ENCODE data around the gene KCNN1. TPM values are rescaled to one million over a fixed set of nuclear protein-coding genes. Genes with fewer than 3 reads are reported as not detected.

Gene KCNN1
- total and polyA plus RNA-seq, 2 of the 13 experiments (the other 11 are each of a cell fraction or from before 2014, with no cell fraction given): 0.04 TPM; not detected in 1

DNA sequence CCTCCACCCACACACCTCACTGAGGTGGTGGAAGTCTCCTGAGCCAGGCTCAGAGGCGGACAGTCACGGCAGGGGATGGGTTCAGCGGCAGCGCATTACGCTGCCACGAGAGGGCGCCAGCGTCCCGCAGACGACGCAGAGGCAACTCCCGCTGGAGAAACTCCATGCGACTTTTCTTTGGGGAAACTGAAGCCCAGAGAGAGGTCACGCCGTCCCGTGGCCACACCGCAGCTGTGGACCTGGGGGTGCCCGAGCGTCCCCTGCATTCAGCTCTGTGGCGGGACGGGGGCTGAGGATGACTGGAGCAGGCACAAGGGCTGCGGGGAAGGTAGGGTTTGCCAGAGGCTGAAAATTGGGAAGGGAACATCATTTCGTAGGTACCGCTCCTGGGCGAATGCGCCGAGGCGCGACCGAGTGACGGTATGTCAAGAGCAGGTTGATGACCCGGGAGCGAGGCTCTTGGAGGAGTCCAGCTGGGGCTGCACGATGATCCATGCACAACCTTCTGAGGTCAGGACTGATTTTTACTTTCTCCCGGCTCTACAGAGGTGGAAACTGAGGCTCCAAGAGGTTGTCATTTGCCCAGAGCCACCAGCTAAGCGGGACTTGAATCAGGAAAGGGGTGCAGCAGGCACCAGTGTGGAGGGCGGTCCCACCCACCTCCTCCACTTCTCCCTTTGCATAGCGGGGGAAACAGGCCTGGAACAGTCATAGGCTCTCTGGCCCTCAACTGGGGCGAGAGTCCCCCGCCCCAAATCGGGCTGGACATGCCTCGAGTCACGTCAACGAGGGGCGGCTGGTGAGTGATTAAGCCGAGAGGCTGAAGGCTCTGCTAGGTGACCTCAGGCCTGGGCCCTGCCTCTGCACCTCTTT, 40.4 kb downstream of the KCNN1 start (continued):
- TF ChIP-seq, protein P1, sequence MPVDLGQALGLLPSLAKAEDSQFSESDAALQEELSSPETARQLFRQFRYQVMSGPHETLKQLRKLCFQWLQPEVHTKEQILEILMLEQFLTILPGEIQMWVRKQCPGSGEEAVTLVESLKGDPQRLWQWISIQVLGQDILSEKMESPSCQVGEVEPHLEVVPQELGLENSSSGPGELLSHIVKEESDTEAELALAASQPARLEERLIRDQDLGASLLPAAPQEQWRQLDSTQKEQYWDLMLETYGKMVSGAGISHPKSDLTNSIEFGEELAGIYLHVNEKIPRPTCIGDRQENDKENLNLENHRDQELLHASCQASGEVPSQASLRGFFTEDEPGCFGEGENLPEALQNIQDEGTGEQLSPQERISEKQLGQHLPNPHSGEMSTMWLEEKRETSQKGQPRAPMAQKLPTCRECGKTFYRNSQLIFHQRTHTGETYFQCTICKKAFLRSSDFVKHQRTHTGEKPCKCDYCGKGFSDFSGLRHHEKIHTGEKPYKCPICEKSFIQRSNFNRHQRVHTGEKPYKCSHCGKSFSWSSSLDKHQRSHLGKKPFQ (CRISPR knock-in tag; IDR thresholded peaks at IDR 0.05; ENCODE audit: insufficient replicate concordance): no peak
- TF ChIP-seq TP53 (CRISPR knock-in tag; conservative IDR thresholded peaks at IDR 0.05): no peak
- TF ChIP-seq SATB2 (CRISPR knock-in tag; IDR thresholded peaks at IDR 0.05): no peak
- TF ChIP-seq JUNB (CRISPR knock-in tag; IDR thresholded peaks at IDR 0.05; ENCODE audit: borderline replicate concordance): no peak
- no peak for TF ChIP-seq ZNF598 (CRISPR knock-in tag; IDR thresholded peaks at IDR 0.05; ENCODE audit: borderline replicate concordance)
- no peak for TF ChIP-seq ZC3H13 (CRISPR knock-in tag; IDR thresholded peaks at IDR 0.05)
- no peak for TF ChIP-seq CAMTA2 (CRISPR knock-in tag; IDR thresholded peaks at IDR 0.05; ENCODE audit: borderline replicate concordance)
- no peak for TF ChIP-seq GATA4 (IDR thresholded peaks at IDR 0.05; ENCODE audit: borderline replicate concordance, low read depth)
- TF ChIP-seq ZNF446 (CRISPR knock-in tag; IDR thresholded peaks at IDR 0.05): no peak
- TF ChIP-seq, protein P2, sequence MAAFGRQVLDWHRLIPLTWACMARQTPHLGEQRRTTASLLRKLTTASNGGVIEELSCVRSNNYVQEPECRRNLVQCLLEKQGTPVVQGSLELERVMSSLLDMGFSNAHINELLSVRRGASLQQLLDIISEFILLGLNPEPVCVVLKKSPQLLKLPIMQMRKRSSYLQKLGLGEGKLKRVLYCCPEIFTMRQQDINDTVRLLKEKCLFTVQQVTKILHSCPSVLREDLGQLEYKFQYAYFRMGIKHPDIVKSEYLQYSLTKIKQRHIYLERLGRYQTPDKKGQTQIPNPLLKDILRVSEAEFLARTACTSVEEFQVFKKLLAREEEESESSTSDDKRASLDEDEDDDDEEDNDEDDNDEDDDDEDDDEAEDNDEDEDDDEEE (CRISPR knock-in tag; IDR thresholded peaks at IDR 0.05): no peak
- TF ChIP-seq ZNF232 (CRISPR knock-in tag; IDR thresholded peaks at IDR 0.05; ENCODE audit: borderline replicate concordance): 0 out of 2 replicates have a peak, but pooled peaks have one; percentile 20
- TF ChIP-seq, protein P3, sequence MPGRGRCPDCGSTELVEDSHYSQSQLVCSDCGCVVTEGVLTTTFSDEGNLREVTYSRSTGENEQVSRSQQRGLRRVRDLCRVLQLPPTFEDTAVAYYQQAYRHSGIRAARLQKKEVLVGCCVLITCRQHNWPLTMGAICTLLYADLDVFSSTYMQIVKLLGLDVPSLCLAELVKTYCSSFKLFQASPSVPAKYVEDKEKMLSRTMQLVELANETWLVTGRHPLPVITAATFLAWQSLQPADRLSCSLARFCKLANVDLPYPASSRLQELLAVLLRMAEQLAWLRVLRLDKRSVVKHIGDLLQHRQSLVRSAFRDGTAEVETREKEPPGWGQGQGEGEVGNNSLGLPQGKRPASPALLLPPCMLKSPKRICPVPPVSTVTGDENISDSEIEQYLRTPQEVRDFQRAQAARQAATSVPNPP (CRISPR knock-in tag; IDR thresholded peaks at IDR 0.05): no peak
- TF ChIP-seq, protein P4, sequence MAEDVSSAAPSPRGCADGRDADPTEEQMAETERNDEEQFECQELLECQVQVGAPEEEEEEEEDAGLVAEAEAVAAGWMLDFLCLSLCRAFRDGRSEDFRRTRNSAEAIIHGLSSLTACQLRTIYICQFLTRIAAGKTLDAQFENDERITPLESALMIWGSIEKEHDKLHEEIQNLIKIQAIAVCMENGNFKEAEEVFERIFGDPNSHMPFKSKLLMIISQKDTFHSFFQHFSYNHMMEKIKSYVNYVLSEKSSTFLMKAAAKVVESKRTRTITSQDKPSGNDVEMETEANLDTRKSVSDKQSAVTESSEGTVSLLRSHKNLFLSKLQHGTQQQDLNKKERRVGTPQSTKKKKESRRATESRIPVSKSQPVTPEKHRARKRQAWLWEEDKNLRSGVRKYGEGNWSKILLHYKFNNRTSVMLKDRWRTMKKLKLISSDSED (CRISPR knock-in tag; IDR thresholded peaks at IDR 0.05): no peak
- TF ChIP-seq, protein P5, sequence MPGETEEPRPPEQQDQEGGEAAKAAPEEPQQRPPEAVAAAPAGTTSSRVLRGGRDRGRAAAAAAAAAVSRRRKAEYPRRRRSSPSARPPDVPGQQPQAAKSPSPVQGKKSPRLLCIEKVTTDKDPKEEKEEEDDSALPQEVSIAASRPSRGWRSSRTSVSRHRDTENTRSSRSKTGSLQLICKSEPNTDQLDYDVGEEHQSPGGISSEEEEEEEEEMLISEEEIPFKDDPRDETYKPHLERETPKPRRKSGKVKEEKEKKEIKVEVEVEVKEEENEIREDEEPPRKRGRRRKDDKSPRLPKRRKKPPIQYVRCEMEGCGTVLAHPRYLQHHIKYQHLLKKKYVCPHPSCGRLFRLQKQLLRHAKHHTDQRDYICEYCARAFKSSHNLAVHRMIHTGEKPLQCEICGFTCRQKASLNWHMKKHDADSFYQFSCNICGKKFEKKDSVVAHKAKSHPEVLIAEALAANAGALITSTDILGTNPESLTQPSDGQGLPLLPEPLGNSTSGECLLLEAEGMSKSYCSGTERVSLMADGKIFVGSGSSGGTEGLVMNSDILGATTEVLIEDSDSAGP (CRISPR knock-in tag; IDR thresholded peaks at IDR 0.05; ENCODE audit: borderline replicate concordance): peak; percentile 74
- no peak for TF ChIP-seq CCAR2 (optimal IDR thresholded peaks at IDR 0.05; ENCODE audit: low read depth, low read length)
- peak in 1 of 2 experiments; percentile 67; a peak in 1 of 4 replicates for TF ChIP-seq KLF16 (CRISPR knock-in tag; IDR thresholded peaks at IDR 0.05)
- peak; percentile 52; the same call in 1 of the 2 replicates for TF ChIP-seq ZFP90 (CRISPR knock-in tag; IDR thresholded peaks at IDR 0.05; ENCODE audit: borderline replicate concordance)
- no peak for TF ChIP-seq FOXA1 (IDR thresholded peaks at IDR 0.05)
- TF ChIP-seq FOXA1 (CRISPR knock-in tag; IDR thresholded peaks at IDR 0.05): 0 out of 2 replicates have a peak, but pooled peaks have one; percentile 21
- TF ChIP-seq, protein P6, sequence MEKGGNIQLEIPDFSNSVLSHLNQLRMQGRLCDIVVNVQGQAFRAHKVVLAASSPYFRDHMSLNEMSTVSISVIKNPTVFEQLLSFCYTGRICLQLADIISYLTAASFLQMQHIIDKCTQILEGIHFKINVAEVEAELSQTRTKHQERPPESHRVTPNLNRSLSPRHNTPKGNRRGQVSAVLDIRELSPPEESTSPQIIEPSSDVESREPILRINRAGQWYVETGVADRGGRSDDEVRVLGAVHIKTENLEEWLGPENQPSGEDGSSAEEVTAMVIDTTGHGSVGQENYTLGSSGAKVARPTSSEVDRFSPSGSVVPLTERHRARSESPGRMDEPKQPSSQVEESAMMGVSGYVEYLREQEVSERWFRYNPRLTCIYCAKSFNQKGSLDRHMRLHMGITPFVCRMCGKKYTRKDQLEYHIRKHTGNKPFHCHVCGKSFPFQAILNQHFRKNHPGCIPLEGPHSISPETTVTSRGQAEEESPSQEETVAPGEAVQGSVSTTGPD (CRISPR knock-in tag; IDR thresholded peaks at IDR 0.05): no peak
- TF ChIP-seq POLR2AphosphoS5 (IDR thresholded peaks at IDR 0.05; ENCODE audit: low read depth, low read length): no peak
